ENCODE measurements around the gene TEKT3.

Gene TEKT3

GRCh38 chr17:15342460-15342859, 1.1 kb upstream of the TEKT3 start:
- no peak overlapping the region for H3K4me3 ChIP-seq (ENCODE audit: low read depth, low read length)
- DNase-seq (ENCODE audit: low read depth): peak; percentile 4
- TF ChIP-seq CTCF (conservative IDR thresholded peaks at IDR 0.05; ENCODE audit: low read depth, low read length): no peak

DNA sequence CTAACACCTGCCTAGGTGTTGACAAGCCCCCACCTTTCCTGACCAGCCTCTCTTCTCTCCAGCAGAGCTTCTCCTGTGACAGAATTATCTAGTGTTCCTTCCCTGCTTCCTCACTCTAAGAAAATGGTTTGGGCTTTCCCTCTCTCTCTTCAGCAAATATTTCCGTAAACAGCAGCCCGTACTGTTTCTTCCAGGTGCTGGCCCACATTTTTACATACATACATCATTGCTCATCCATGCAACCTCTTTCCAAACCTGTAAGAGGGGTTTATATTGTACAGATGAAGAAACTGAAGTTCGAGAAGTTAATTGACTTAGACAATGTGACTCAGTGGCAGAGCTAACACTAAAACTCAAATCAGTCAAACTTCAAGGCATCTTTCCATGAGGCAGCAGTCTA, 569 bp upstream of the TEKT3 start:
- no peak for TF ChIP-seq CTCF (conservative IDR thresholded peaks at IDR 0.05; ENCODE audit: low read depth, low read length)
- no peak for DNase-seq (ENCODE audit: low read depth)
- H3K4me3 ChIP-seq (ENCODE audit: low read depth, low read length): peak overlapping the region; percentile 56

DNA sequence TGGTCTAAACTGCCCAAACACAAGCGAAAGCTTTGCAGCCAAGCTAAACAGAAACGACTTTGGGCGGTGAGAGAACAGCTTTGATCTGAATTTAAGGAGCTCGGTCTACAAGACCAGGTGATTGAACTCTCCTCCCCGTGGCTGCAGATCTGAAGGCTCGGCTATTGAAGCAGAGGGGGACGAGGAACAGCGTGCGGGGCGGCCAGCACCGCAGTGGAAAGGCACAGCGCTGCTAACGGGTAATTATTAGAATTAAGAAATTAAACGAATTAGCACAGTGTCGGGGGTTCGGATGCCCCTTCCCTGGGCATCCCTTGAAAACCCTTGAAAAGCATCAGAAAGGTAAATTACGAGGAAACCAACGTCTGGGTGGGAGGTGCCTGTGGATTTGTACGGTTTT, 431 bp downstream of the TEKT3 start:
- TF ChIP-seq CTCF (conservative IDR thresholded peaks at IDR 0.05; ENCODE audit: low read depth, low read length): no peak
- DNase-seq (ENCODE audit: low read depth): peak; percentile 10
- peak overlapping the region; percentile 56 for H3K4me3 ChIP-seq (ENCODE audit: low read depth, low read length)

DNA sequence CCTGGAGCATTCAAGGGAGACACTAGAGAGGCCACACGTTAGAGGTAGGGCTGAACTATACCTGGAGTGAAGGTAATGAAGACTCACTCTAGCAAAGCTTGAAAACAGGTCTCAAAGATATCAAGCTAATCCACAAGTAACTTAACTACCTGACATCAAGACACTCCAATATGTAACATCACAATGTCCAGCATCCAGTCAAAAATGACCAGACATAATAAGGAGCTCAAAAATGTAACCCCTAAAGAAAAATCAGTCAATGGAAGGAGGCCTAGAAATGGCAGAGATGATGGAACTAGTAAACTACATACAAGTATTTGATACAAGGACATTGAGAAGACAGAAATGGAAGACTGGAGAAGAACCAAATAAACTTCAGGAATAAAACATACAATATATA, 6.0 kb downstream of the TEKT3 start:
- no peak overlapping the region for H3K4me3 ChIP-seq (ENCODE audit: low read depth, low read length)
- no peak for DNase-seq (ENCODE audit: low read depth)
- TF ChIP-seq CTCF (conservative IDR thresholded peaks at IDR 0.05; ENCODE audit: low read depth, low read length): no peak

GRCh38 chr17:15334266-15334665, 7.1 kb downstream of the TEKT3 start:
- no peak for TF ChIP-seq CTCF (conservative IDR thresholded peaks at IDR 0.05; ENCODE audit: low read depth, low read length)
- H3K4me3 ChIP-seq (ENCODE audit: low read depth, low read length): no peak overlapping the region
- DNase-seq (ENCODE audit: low read depth): peak; percentile 22

GRCh38 chr17:15332338-15332737, 9.1 kb downstream of the TEKT3 start:
- no peak overlapping the region for H3K4me3 ChIP-seq (ENCODE audit: low read depth, low read length)
- no peak for DNase-seq (ENCODE audit: low read depth)

More at GRCh38 chr17:15332338-15332737, 9.1 kb downstream of the TEKT3 start:
- no peak for TF ChIP-seq CTCF (conservative IDR thresholded peaks at IDR 0.05; ENCODE audit: low read depth, low read length)

Data from choroid plexus epithelial cell (primary cell).